Effector CD8-positive, alpha-beta T cell (primary cell): ENCODE results near the gene WHRN.
A peak's percentile ranks its signal among the peaks of the same experiment; 100 is the strongest.

Experiments
- DNase-seq: peaks from one replicate; lab custom pipeline; 2025; lab: John Stamatoyannopoulos, UW

Gene WHRN

GRCh38 chr9:114418053-114418452 is 87.2 kb downstream of the WHRN start:
- no peak for DNase-seq

GRCh38 chr9:114417511-114417910 is 87.8 kb downstream of the WHRN start:
- DNase-seq: no peak

- DNase-seq: no peak
Observed at GRCh38 chr9:114416906-114417305, 88.4 kb downstream of the WHRN start.

- DNase-seq: no peak
Observed at GRCh38 chr9:114416290-114416689, 89.0 kb downstream of the WHRN start.

- DNase-seq: no peak
Observed at GRCh38 chr9:114414346-114414745, 90.9 kb downstream of the WHRN start.

GRCh38 chr9:114413861-114414301 is 91.4 kb downstream of the WHRN start:
- DNase-seq: no peak

GRCh38 chr9:114412048-114412683 is 93.1 kb downstream of the WHRN start:
- no peak for DNase-seq

GRCh38 chr9:114411452-114411851 is 93.8 kb downstream of the WHRN start:
- no peak for DNase-seq

- no peak for DNase-seq
Observed at GRCh38 chr9:114410910-114411309, 94.4 kb downstream of the WHRN start.

- no peak for DNase-seq
Observed at GRCh38 chr9:114409842-114410241, 95.4 kb downstream of the WHRN start.

GRCh38 chr9:114409103-114409780 is 96.0 kb downstream of the WHRN start:
- DNase-seq: no peak

- DNase-seq: no peak
Observed at GRCh38 chr9:114408645-114409044, 96.6 kb downstream of the WHRN start.

GRCh38 chr9:114407889-114408288 is 97.4 kb downstream of the WHRN start:
- no peak for DNase-seq

- no peak for DNase-seq
Observed at GRCh38 chr9:114406441-114406840, 98.8 kb downstream of the WHRN start.

GRCh38 chr9:114405294-114406034 is 99.8 kb downstream of the WHRN start:
- peak; percentile 66 for DNase-seq

GRCh38 chr9:114404531-114404930 is 100.7 kb downstream of the WHRN start:
- no peak for DNase-seq

- no peak for DNase-seq
Observed at GRCh38 chr9:114403153-114403756, 102.0 kb downstream of the WHRN start.

- DNase-seq: no peak
Observed at GRCh38 chr9:114401344-114401743, 103.9 kb downstream of the WHRN start.

GRCh38 chr9:114400772-114401171 is 104.5 kb downstream of the WHRN start:
- no peak for DNase-seq

- no peak for DNase-seq
Observed at GRCh38 chr9:114400219-114400618, 105.1 kb downstream of the WHRN start.

GRCh38 chr9:114399381-114399780 is 105.9 kb downstream of the WHRN start:
- no peak for DNase-seq

GRCh38 chr9:114397848-114398605 is 107.2 kb downstream of the WHRN start:
- DNase-seq: peak; percentile 94
